Diencephalon (tissue), 1 donor: ENCODE results near the gene FAF1. TPM values are rescaled to one million over a fixed set of nuclear protein-coding genes. Genes with fewer than 3 reads are reported as not detected.

Source experiments
- small RNA-seq: library from RNA; depleted of rRNA; stranded (forward); fragments of <200 nt; gene quantifications from one replicate; pipeline ENCODE3, GENCODE V24; 2014
- total RNA-seq: library from RNA; depleted of rRNA; stranded (reverse); fragments of >200 nt; gene quantifications from one replicate; pipeline ENCODE4 v1.2.3, GENCODE V29; 2014

The FAF1 gene
- total RNA-seq, result 61.1 TPM

DNA sequence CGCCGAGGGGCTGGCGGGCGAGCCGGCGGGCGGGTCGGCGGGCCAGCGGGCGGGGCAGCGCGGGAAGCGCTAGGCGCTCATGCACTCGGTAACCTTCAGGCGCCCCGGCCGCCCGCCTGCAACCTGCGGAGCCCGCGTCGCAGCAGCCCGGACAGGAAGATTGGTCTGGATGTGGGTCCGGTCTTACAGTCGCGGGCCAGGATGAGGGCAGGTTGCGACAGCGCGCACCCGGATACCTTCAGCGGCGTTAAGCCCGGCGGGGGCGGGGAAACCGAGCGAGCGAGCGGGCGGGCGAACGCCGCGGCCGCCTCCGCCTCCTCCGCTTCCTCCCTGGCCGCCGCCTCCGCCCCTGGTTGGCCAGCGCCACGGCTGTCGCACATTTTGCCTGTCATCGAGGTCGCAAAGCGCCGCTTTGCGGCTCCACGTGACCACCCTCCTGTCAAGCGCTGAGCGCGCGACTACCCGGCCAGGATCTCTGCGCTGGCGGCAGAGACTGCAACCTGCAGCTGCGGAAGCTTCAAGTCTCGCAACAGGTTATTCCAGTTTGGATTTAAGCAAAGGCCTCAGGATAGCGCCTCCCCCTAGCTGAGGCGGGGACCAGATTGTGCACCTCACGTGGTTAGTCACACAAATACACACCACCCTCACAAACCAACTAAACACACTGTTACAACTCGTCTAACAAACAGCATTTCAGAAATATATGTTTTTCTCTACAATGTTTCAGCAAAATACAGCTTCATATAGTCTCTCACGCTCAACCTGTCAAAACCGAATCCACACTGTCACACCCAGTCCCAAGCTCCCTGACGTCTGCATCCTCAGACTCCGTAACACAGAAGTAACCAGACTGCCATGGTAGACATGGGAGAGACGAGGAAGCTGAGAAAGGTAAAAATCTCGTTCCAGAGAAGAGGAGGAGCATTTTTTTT is at the start of gene FAF1:
TSS of gene FAF1 (minus strand) at position 355 of the 932 bp plus-strand sequence. CDS start 456 bp downstream, outside the sequence.

DNA sequence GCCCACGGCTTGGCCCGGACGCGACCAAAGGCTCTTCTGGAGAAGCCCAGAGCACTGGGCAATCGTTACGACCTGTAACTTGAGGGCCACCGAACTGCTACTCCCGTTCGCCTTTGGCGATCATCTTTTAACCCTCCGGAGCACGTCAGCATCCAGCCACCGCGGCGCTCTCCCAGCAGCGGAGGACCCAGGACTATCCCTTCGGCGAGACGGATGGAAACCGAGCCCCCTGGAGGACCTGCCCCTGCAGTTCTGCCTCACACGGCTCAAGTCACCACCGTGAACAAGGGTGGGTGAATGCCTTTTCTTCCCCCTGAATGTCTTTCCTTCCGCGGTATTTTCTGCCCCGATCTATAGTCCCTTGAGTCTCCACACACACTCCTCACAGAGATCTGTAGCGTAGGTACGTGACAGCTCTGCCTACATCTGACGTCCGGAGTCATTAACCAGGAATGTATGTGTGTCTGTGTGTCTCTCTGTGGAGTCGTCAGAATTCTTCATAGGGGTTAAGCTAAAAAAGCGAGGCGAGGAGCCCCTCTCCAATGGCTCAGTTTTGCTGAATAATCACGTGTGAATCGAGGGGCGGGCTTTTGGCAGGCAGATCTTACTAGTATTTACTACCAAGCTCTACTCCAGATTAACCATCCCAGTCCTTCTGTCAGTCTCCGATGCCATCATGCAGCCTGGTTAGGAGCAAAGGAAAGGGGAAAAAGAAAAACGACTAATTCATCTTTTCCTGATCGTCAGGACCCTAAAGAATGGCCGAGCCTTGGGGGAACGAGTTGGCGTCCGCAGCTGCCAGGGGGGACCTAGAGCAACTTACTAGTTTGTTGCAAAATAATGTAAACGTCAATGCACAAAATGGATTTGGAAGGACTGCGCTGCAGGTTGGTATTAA is 9.8 kb upstream of the FAF1 start, which contains the start of gene CDKN2C:
TSS of gene CDKN2C (plus strand) at position 635 of the 898 bp plus-strand sequence. CDS start at position 759, 124 bp downstream.

GRCh38 chr1:50422946-50423669 is 537.0 kb downstream of the FAF1 start, which contains the start of gene DMRTA2:
Gene DMRTA2 (minus strand): TSS chr1:50423443. CDS start chr1:50421536, 1,907 bp downstream.

Small RNA genes lying within 50 kb of the gene (small RNA-seq; reads per million reads assigned to genes)
- not detected for gene RNU6-1026P

Other genes with a start within 250 kb of the FAF1 start
- gene CDKN2C, start 10.0 kb upstream of the FAF1 start, total RNA-seq, result 7.4 TPM
- not detected for gene C1orf185, start 142.0 kb upstream of the FAF1 start, total RNA-seq